AG10803 (cell line): ENCODE results near the gene SLC12A1.
"Not testable (repeated sequence)": the region's sequence is repeated elsewhere in the genome, so short reads cannot be mapped to it uniquely, and the experiment has no call there.

ENCODE experiments used
- DNase-seq: peaks from one replicate; pipeline ENCODE4 v3.0.0; 2010; ENCODE audit warnings: low read depth
- H3K4me3 ChIP-seq: 2 replicates; pipeline ENCODE4 v1.5.1; 2011; ENCODE audit warnings: mild to moderate bottlenecking, low read length, control low read depth
- CTCF ChIP-seq: conservative IDR thresholded peaks from 2 replicates; pipeline ENCODE4 v1.5.1; 2011; ENCODE audit warnings: mild to moderate bottlenecking, low read length, control low read depth, inconsistent platforms

The SLC12A1 gene

DNA sequence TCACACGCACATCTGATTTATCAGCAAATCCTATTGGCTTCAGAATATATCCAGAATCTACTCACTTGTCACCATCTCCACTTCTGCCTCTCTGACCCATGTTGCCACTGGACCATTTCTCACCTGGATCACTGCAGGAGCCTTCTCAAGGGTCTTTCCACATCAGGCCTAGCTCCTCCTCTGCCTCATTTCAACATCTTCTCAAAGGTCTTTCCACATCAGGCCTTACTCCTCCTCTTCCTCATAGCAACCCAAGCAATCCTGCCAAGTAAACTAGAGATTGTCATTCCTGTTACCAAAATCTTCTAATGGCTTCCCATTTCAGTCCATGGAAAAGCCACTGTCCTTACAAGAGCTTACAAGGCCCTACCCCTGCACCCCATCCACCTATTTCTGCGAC, 107.1 kb downstream of the SLC12A1 start:
- DNase-seq, result no peak

GRCh38 chr15:48315041-48315440, 108.9 kb downstream of the SLC12A1 start:
- no peak for TF ChIP-seq CTCF
- DNase-seq, result no peak
- H3K4me3 ChIP-seq, result no peak overlapping the region

More for the DNA sequence above, 107.1 kb downstream of the SLC12A1 start:
- no peak overlapping the region for H3K4me3 ChIP-seq
- TF ChIP-seq CTCF, result no peak

DNA sequence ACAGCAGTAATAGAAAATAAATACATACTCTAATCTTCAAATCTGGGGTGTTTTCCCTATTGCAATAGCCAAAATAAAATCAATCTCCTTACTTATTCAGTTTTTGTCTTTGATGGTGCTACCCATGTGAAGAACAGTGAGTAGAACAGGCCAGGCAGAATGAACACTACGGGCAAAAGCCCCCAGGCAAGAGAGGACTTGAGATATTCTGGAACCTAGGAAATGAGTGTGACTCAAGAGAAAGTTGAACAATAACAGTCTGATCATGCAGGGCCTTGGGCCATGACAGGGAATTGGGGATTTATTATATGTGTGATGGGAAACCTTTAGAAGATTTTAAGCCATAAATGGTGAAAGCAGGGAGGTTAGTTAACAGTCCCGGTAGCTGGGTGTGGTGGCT, 111.1 kb downstream of the SLC12A1 start:
- no peak for TF ChIP-seq CTCF
- no peak for DNase-seq
- H3K4me3 ChIP-seq, result no peak overlapping the region

DNA sequence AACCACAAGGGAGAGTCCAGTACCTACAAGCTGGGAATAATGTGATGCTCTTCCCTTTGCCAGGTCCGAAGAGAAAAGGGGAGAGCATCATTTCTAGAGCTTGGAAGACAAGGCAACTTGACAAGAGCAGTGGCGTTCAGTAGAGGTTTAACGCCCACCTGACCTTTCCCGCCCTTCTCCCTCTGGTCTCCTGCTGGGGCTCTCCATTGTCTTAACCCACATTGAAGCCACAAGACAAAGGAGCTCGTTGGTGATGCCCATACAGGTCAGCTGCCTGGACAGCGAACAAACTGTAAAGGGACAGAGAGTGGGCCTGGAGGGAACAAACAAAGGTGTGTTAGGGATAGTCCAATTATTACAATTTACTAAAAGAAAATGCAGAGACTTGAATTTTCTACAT, 112.0 kb downstream of the SLC12A1 start:
- no peak for DNase-seq
- no peak for TF ChIP-seq CTCF

DNA sequence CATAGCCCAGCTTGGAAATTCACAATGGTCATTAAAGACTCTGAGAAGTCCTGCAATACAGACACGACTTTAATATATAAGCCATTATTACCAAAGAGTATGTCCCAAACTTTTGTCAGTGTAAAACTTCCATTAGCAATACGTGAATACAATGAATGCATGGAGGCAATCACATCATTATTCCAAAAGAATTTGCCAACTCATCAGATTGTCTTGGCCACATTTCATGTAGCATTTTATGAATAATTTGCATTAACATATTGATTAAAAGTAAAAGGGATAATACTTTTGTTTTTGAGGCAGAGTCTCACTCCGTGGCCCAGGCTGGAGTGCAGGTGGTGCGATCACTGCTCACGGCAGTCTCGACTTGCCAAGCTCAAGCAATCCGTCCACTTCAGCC, 117.2 kb downstream of the SLC12A1 start:
- no peak overlapping the region for H3K4me3 ChIP-seq
- no peak for DNase-seq
- no peak for TF ChIP-seq CTCF

More for the DNA sequence above, 112.0 kb downstream of the SLC12A1 start:
- H3K4me3 ChIP-seq, result no peak overlapping the region

- H3K4me3 ChIP-seq, result no peak overlapping the region
- TF ChIP-seq CTCF, result no peak
- DNase-seq, result no peak
These were observed 118.8 kb downstream of the SLC12A1 start for GRCh38 chr15:48324949-48325348.

DNA sequence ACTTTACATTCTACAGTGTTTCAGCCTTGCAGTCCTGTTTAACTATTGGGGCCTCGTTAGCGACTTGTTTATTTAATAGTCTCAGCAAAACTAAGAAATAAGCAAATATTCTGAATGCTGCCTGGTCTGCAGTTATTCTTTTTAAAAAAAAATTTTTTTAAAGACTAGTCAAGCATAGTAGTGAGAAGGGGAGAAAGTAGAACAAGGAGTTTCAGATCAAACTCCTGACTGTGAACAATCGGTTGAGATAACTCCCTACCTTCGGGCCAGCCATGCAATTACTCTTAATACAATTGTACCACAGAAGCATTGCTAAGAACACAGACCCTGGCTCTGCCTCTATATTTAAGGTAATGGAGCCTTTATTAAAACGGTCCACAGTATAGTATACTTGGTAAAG, 119.3 kb downstream of the SLC12A1 start:
- H3K4me3 ChIP-seq, result no peak overlapping the region
- DNase-seq, result no peak
- TF ChIP-seq CTCF, result no peak

- H3K4me3 ChIP-seq, DNase-seq: not testable (repeated sequence)
These were observed 120.1 kb downstream of the SLC12A1 start for GRCh38 chr15:48326180-48326579.
